H1 (cell line): ENCODE measurements around the gene CNFN. TPM values are rescaled to one million over a fixed set of nuclear protein-coding genes. Genes with fewer than 3 reads are reported as not detected.

Experiments
- CTCF ChIA-PET: fragments of 300-600 bp; sonication (Branson Sonifier 250); formaldehyde crosslinking; loops from one replicate; lab custom pipeline; 2021; ENCODE audit not compliant: partially characterized antibody; lab: Charles Lee
- POLR2A ChIA-PET: fragments of 300-600 bp; sonication (Branson Sonifier 250); formaldehyde crosslinking; loops from one replicate; lab custom pipeline; 2021; ENCODE audit warnings: inconsistent platforms; ENCODE audit not compliant: partially characterized antibody; lab: Charles Lee
- DNase-seq, 2 experiments: peaks; one replicate each; pipeline versions ENCODE4 v3.0.0 to v3.0.0-alpha.2; 2010 to 2022; ENCODE audit warnings: low spot score in 2 of 2, low read depth in 1 of 2, mixed read lengths in 1 of 2
- FAIRE-seq: peaks from 2 replicates; lab custom pipeline; 2011; peaks lifted over from hg19 to GRCh38; lab: Jason Lieb, UNC
- H2AFZ ChIP-seq: 2 replicates; pipeline ENCODE4 v1.8.1; 2012; ENCODE audit warnings: low read length, inconsistent platforms
- H2AK5ac ChIP-seq: 2 replicates; pipeline ENCODE4 v1.6.1; 2013; ENCODE audit warnings: low read depth, low read length
- H2BK120ac ChIP-seq: replicated peaks from 2 replicates; pipeline ENCODE3; 2013; ENCODE audit warnings: low read depth, low read length, inconsistent platforms
- H2BK12ac ChIP-seq: 2 replicates; pipeline ENCODE4 v1.6.1; 2013; ENCODE audit warnings: low read depth, low read length
- H2BK15ac ChIP-seq: 2 replicates; pipeline ENCODE4 v1.6.1; 2013; ENCODE audit warnings: low read length
- H2BK20ac ChIP-seq: 2 replicates; pipeline ENCODE4 v1.6.1; 2013; ENCODE audit warnings: low read length
- H2BK5ac ChIP-seq: 2 replicates; pipeline ENCODE4 v1.6.1; 2013; ENCODE audit warnings: low read depth, low read length
- H3K14ac ChIP-seq: 2 replicates; pipeline ENCODE4 v1.6.1; 2013; ENCODE audit warnings: inconsistent platforms; ENCODE audit not compliant: insufficient read length
- H3K18ac ChIP-seq: 2 replicates; pipeline ENCODE4 v1.6.1; 2013; ENCODE audit warnings: low read length; ENCODE audit errors: extremely low read depth
- H3K23ac ChIP-seq: 2 replicates; pipeline ENCODE4 v1.6.1; 2013; ENCODE audit warnings: inconsistent platforms; ENCODE audit not compliant: insufficient read length
- H3K23me2 ChIP-seq: 2 replicates; pipeline ENCODE4 v1.6.1; 2013; ENCODE audit warnings: low read depth, low read length
- H3K27ac ChIP-seq: 2 replicates; pipeline ENCODE4 v1.6.1; 2011; ENCODE audit warnings: low read depth, low read length, inconsistent platforms
- H3K27me3 ChIP-seq, 4 experiments: replicated peaks in 1 of 4; 1 replicate in 1 of 4; 2 replicates in 3 of 4; pipeline versions ENCODE4 v1.6.1 to v1.8.1; 2011 to 2013; ENCODE audit warnings: low read length in 3 of 4, mild to moderate bottlenecking in 3 of 4, inconsistent platforms in 2 of 4, mixed read lengths in 2 of 4, moderate library complexity in 1 of 4; ENCODE audit not compliant: control insufficient read depth in 3 of 4, insufficient read depth in 3 of 4; ENCODE audit errors: extremely low read depth in 1 of 4
- H3K36me3 ChIP-seq, 4 experiments: 2 replicates each; pipeline versions ENCODE4 v1.6.1 to v1.8.1; 2011 to 2013; ENCODE audit warnings: mild to moderate bottlenecking in 4 of 4, low read length in 3 of 4, moderate library complexity in 2 of 4, control low read depth in 1 of 4, inconsistent platforms in 1 of 4; ENCODE audit not compliant: insufficient read depth in 4 of 4, control insufficient read depth in 2 of 4
- H3K4ac ChIP-seq: replicated peaks from 2 replicates; pipeline ENCODE3; 2013; ENCODE audit warnings: low read length, low read depth, mixed read lengths, inconsistent platforms; ENCODE audit not compliant: insufficient read length
- H3K4me1 ChIP-seq, 4 experiments: replicated peaks in 1 of 4; 1 replicate in 1 of 4; 2 replicates in 3 of 4; pipeline versions ENCODE4 v1.6.1 to v1.8.1; 2011 to 2013; ENCODE audit warnings: low read length in 3 of 4, inconsistent platforms in 2 of 4, mixed read lengths in 1 of 4; ENCODE audit not compliant: insufficient read depth in 4 of 4, control insufficient read depth in 3 of 4
- H3K4me2 ChIP-seq, 2 experiments: 2 replicates each; pipeline versions ENCODE4 v1.6.1 to v1.8.1; 2011 to 2013; ENCODE audit warnings: low read depth in 2 of 2, low read length in 2 of 2, control low read depth in 1 of 2, inconsistent platforms in 1 of 2, mild to moderate bottlenecking in 1 of 2; ENCODE audit not compliant: insufficient read depth in 1 of 2
- H3K4me3 ChIP-seq, 4 experiments: fragments of 200-600, 300-600 bp in 1 of 4; sonication (generic), shearing (Covaris generic), sonication (Bioruptor Twin) in 1 of 4; 2 replicates each; pipeline versions ENCODE4 v1.5.1 to v1.8.1; 2011 to 2016; ENCODE audit warnings: low read length in 4 of 4, low read depth in 3 of 4, control low read depth in 2 of 4, inconsistent platforms in 2 of 4, mild to moderate bottlenecking in 2 of 4, mixed read lengths in 1 of 4, moderate library complexity in 1 of 4; ENCODE audit not compliant: insufficient read depth in 2 of 4; ENCODE audit errors: extremely low read depth in 1 of 4
- H3K56ac ChIP-seq: replicated peaks from 2 replicates; pipeline ENCODE3; 2013; ENCODE audit warnings: low read depth, mild to moderate bottlenecking, mixed read lengths, low read length, inconsistent platforms; ENCODE audit not compliant: insufficient read length
- H3K79me1 ChIP-seq: 2 replicates; pipeline ENCODE4 v1.6.1; 2013; ENCODE audit warnings: low read depth, low read length, control low read depth
- H3K79me2 ChIP-seq, 2 experiments: 2 replicates each; pipeline versions ENCODE4 v1.6.1 to v1.8.1; 2012 to 2013; ENCODE audit warnings: low read length in 2 of 2, mild to moderate bottlenecking in 2 of 2, inconsistent platforms in 1 of 2; ENCODE audit not compliant: insufficient read depth in 2 of 2, control insufficient read depth in 1 of 2
- H3K9ac ChIP-seq, 4 experiments: replicated peaks in 1 of 4; 1 replicate in 1 of 4; 2 replicates in 3 of 4; pipeline versions ENCODE4 v1.6.1 to v1.8.1; 2011 to 2013; ENCODE audit warnings: low read depth in 3 of 4, low read length in 3 of 4, control low read depth in 2 of 4, mild to moderate bottlenecking in 2 of 4, moderate library complexity in 2 of 4, inconsistent platforms in 1 of 4; ENCODE audit errors: extremely low read depth in 1 of 4
- H3K9me3 ChIP-seq, 2 experiments: 2 replicates each; pipeline versions ENCODE4 v1.6.1 to v1.8.1; 2012 to 2013; ENCODE audit warnings: mild to moderate bottlenecking in 2 of 2, moderate library complexity in 2 of 2, control low read depth in 1 of 2, inconsistent platforms in 1 of 2, low read depth in 1 of 2, low read length in 1 of 2, mixed read lengths in 1 of 2; ENCODE audit not compliant: insufficient read depth in 2 of 2
- H4K20me1 ChIP-seq, 2 experiments: replicated peaks in 1 of 2; 2 replicates each; pipeline versions ENCODE3 to v1.8.1; 2011 to 2013; ENCODE audit warnings: inconsistent platforms in 2 of 2, low read length in 2 of 2, mild to moderate bottlenecking in 1 of 2; ENCODE audit not compliant: insufficient read depth in 2 of 2, control insufficient read depth in 1 of 2
- H4K5ac ChIP-seq: 2 replicates; pipeline ENCODE4 v1.6.1; 2013; ENCODE audit warnings: low read length, low read depth, mixed read lengths, inconsistent platforms; ENCODE audit not compliant: insufficient read length
- H4K8ac ChIP-seq: 2 replicates; pipeline ENCODE4 v1.8.0; 2013; ENCODE audit warnings: mild to moderate bottlenecking, moderate library complexity, low read length, inconsistent platforms; ENCODE audit not compliant: insufficient read depth; ENCODE audit errors: extremely low read depth
- H4K91ac ChIP-seq: replicated peaks from 2 replicates; pipeline ENCODE3; 2013; ENCODE audit warnings: low read length, mixed read lengths, inconsistent platforms; ENCODE audit not compliant: insufficient read length
- HDAC2 ChIP-seq, 2 experiments: fragments of 300-600 bp in 1 of 2; sonication (generic) in 1 of 2; IDR thresholded peaks; 2 replicates each; pipeline ENCODE4 v1.6.1; 2011 to 2012; ENCODE audit warnings: low read depth in 2 of 2, low read length in 2 of 2, mild to moderate bottlenecking in 2 of 2, moderate library complexity in 2 of 2, borderline replicate concordance in 1 of 2, inconsistent platforms in 1 of 2
- MAX ChIP-seq: IDR thresholded peaks from 2 replicates; pipeline ENCODE4 v1.6.1; 2012; ENCODE audit warnings: inconsistent platforms
- WGBS, 2 experiments: shearing (Covaris generic) in 1 of 2; methylation state at CpG; one replicate each; pipeline versions ENCODE4 v1.1.6 to v1.1.7; 2013 to 2015; ENCODE audit warnings: low lambda C conversion rate in 2 of 2, mixed read lengths in 2 of 2, inconsistent platforms in 1 of 2, low coverage in 1 of 2, missing lambda C conversion rate in 1 of 2; ENCODE audit not compliant: insufficient replicate concordance in 2 of 2, insufficient coverage in 1 of 2, insufficient read length in 1 of 2; ENCODE audit errors: extremely low coverage in 1 of 2, missing lambda C conversion rate in 1 of 2; 5-methylcytosine and 5-hydroxymethylcytosine counted together
- polyA plus RNA-seq, 7 experiments: library from polyadenylated mRNA; depleted of rRNA in 3 of 7; stranded (reverse) in 5 of 7; unstranded in 2 of 7; fragments of >200 nt in 5 of 7; fragments of 200-250 nt in 2 of 7; gene quantifications; 1 replicate in 5 of 7; 2 replicates in 1 of 7; 4 replicates in 1 of 7; pipeline versions ENCODE4 v1.2.1 to v1.2.3, GENCODE V29; 2011 to 2013; ENCODE audit warnings: missing spikeins in 2 of 7, mixed read lengths in 2 of 7
- total RNA-seq: library from RNA; stranded (reverse); fragmentation: NEBNext Ultra II Directional; extraction: Animal tissue kit (Norgen Biotek cat#: 25700); gene quantifications from 2 replicates; pipeline ENCODE4 v1.2.1, GENCODE V29; 2021

The CNFN gene
- total and polyA plus RNA-seq, 2 of the 8 experiments (the other 6 are each of a cell fraction or from before 2014, with no cell fraction given), result 8.9 to 31.5 TPM

GRCh38 chr19:42412227-42412626 is 22.1 kb upstream of the CNFN start:
- H2BK12ac ChIP-seq, result no peak overlapping the region
- no peak overlapping the region for H4K8ac ChIP-seq
- H3K9ac ChIP-seq, result no peak overlapping the region
- no peak overlapping the region for H2BK5ac ChIP-seq
- H2AK5ac ChIP-seq, result no peak overlapping the region
- no peak for FAIRE-seq
- H4K5ac ChIP-seq, result no peak overlapping the region
- 69% methylated on average over 5 of the region's 7 CpGs; no CpG with 5 or more reads in 1 of the 2 experiments for WGBS, 2 experiments
- H3K4me2 ChIP-seq, result no peak overlapping the region
- 0 out of 2 replicates have a peak, but pooled peaks cover 2% of the 10 kb centered on the region for H3K23me2 ChIP-seq
- H3K18ac ChIP-seq, result no peak overlapping the region
- H3K79me1 ChIP-seq, result no peaks in the 10 kb centered on the region
- no peak overlapping the region for H3K4ac ChIP-seq
- H3K9me3 ChIP-seq, result no peaks in the 10 kb centered on the region
- no peak overlapping the region for H3K23ac ChIP-seq
- H3K27ac ChIP-seq, result no peak overlapping the region
- H2BK120ac ChIP-seq, result no peak overlapping the region
- peaks cover 0 to 9% (median 1%) of the 10 kb centered on the region in 4 experiments; a peak in 2 of 7 replicates for H3K4me1 ChIP-seq
- H2BK20ac ChIP-seq, result no peak overlapping the region
- no peak overlapping the region for H4K91ac ChIP-seq
- H4K20me1 ChIP-seq, result peaks cover 12 to 31% of the 10 kb centered on the region in 2 experiments
- H2BK15ac ChIP-seq, result no peak overlapping the region
- DNase-seq, result no peak
- TF ChIP-seq HDAC2 (IDR thresholded peaks at IDR 0.05; ENCODE audit: borderline replicate concordance in 1 of 2, low read depth in 2 of 2, low read length in 2 of 2) (no peak), MAX (0 out of 2 replicates have a peak, but pooled peaks have one; percentile 23)
- no peaks in the 10 kb centered on the region; a peak in 2 of 8 replicates for H3K36me3 ChIP-seq
- ChIA-PET CTCF (interaction anchor here (0.8 to 6.6 kb wide), 8 partner anchors 8 to 184 kb away, joined by 3 to 38 read pairs (median 4); no protein-coding TSS in a partner anchor), POLR2A (interaction anchor here (0.9 to 1.8 kb wide), 6 partner anchors 10 to 340 kb away, joined by 3 to 7 read pairs (median 3); no protein-coding TSS in a partner anchor)
- H3K4me3 ChIP-seq, result no peak overlapping the region
- H3K14ac ChIP-seq, result no peak overlapping the region
- peaks cover 0 to 26% (median 15%) of the 10 kb centered on the region in 4 experiments; a peak in 5 of 7 replicates for H3K27me3 ChIP-seq
- no peaks in the 10 kb centered on the region for H3K79me2 ChIP-seq
- no peak overlapping the region for H3K56ac ChIP-seq
- H2AFZ ChIP-seq, result no peak overlapping the region
